ENCODE measurements around the gene VPS13D.

- TF ChIP-seq USF2 (IDR thresholded peaks at IDR 0.05; ENCODE audit: borderline replicate concordance, low read depth, low read length) (no peak), GATA2 (CRISPR knock-in tag; IDR thresholded peaks at IDR 0.05) (no peak; the same call in 1 of the 2 replicates), CTCF (IDR thresholded peaks at IDR 0.05) (no peak), NFIC (IDR thresholded peaks at IDR 0.05; ENCODE audit: borderline replicate concordance) (peak; percentile 62; the same call in 1 of the 2 replicates), EP300 (IDR thresholded peaks at IDR 0.05; ENCODE audit: borderline replicate concordance in 1 of 2, low read depth in 1 of 2, low read length in 1 of 2) (peak; percentile 48 to 77; a peak in 3 of 4 replicates), MAX (IDR thresholded peaks at IDR 0.05; ENCODE audit: low read depth) (no peak), IRF3 (IDR thresholded peaks at IDR 0.05; ENCODE audit: low read depth, low read length) (no peak)
Observed at GRCh38 chr1:12473596-12474362, 243.9 kb downstream of the VPS13D start.

Measured in SK-N-SH (cell line).